GM21367 (cell line): ENCODE data around the gene PLA2G4D.

Source experiments
- ATAC-seq: cut with Tn5 transposase; IDR thresholded peaks from one replicate; pipeline ENCODE4 v1.9.1; 2021; ENCODE audit not compliant: unreplicated experiment

PLA2G4D gene

DNA sequence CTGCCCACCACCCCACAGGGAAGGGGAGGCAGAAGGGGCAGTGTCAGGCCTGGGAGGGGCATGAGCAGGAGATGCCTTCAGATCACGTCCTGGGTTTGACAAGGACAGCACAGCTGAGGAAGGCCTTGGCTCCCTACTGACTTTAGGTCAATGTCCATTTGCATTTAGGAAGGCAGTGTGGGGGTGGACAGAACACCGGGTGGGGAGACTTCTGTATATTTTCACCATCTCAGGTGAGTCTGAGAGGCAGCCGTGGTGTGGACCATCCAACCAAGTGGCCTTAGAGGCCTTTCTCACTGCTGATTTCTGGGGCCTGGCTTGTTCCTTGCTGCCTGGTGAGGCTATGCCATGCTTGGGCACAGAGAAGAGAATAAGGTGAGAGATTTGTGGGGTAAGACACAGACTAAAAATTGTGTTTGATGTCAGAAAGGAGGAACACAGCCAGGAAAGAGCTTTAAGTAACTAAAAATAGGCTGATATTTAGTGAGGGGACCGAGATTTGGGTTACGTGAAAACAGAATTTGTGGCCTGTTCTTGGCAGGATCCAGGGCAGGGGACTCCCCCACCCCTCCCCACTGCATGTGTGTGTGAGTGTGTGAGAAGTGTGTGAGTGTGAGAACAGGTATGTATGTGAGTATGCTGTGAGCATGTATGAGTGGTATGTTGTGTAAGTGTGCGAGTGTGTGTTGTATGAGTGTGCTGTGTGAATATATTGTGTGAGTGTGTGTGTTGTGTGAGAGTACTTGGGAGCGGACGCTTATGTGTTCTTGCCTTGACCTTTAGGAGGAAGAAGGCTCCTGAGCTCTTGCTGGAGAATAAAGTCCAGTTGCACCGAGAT is 61.8 kb downstream of the PLA2G4D start:
- no peak for ATAC-seq

DNA sequence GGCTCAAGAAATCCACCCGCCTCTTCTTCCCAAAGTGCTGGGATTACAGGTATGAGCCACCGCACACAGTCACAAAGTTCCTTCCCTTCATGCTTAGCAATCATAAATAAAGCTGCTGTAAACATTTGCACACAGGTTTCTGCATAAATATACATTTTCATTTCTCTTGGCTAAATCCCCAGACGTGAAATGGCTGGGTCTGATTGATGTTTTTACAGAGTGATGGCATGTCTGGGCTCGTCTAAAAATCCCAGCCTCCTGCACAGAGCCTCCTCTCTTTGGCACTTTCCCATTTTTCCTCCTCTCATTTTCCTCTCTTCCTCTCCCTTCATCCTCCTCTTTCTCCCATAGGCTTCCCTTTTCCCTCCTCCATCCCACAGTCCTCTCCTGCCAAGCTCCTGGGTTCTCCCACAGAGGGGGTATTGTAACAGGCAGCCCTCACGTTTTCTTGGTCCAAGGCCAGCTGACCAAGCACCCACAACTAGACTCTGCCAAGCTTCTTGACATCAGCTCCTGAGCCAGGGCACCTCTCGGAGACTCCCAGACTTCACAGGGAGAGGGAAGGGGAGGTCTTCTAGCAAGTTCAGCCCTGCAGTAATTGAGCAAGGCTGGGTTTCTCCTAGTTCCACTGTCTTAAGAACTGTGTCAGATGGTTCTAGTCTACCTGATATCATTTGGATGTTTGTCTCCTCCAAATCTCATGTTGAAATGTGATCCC is 63.0 kb downstream of the PLA2G4D start:
- no peak for ATAC-seq

DNA sequence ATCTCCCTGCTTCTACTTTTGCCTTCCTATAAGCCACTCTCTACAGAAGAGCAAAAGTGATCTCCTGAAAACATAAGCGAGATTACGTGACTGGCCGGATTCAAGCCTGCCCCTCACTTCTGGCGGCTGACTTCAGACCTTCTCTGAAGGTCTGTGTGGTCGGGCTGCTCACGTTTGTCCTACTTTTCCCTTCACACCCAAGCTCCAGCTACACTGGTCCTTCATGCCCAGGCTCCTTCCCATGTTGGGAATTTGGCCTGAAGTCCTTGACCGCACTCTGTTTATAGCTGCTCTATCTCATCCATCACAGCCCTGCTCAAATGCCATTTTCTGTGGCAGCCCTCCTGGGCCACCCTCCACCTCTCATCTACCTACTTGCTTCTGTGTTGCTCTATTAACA is 66.8 kb downstream of the PLA2G4D start:
- ATAC-seq = no peak

DNA sequence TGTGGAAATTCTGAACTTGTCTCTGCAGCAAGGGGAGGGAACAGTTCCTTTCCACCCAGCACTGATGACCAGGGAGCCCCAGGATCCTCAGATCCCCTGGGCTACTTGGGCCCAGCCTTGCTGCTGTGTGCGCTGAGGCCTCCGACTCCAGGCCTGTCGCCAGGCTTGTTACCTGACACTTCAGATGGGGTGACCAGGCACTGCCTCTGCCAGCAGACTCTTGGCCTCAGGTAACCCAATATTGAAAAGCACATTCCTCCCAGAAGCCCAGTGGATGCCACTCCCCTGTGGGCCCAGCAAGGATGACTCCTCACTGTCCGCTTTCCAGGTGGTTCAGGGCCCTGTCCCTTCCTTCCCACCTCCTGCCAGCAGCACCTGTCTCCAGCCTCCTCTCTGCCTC is 70.1 kb downstream of the PLA2G4D start:
- no peak for ATAC-seq

DNA sequence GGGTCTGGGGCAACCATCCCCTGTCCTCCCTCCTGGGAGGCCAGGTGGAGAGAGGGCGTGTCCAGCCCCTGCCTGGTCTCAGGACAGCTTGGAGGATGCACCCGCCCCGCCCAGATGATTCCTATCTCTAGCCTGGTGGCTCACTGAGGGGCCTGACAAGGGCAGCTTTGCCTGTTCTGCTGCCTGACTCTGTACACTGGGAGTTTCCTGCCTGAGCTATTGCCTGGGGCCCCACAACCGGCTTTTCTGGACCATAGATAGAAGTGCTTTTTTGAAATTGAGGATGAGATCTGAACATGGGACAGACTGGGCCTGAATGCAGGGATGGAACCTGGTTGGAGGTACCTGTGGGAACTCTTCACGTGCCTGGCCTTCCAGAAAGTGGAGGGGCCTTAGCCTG is 72.8 kb downstream of the PLA2G4D start:
- ATAC-seq = no peak

- no peak for ATAC-seq
These were observed 73.6 kb downstream of the PLA2G4D start, which contains the start of gene PLA2G4E for GRCh38 chr15:42020713-42021273. PLA2G4E (minus strand) TSS chr15:42021042; CDS start chr15:42021030, 12 bp downstream.

GRCh38 chr15:42018306-42019224 is 75.8 kb downstream of the PLA2G4D start:
- no peak for ATAC-seq
